Measurements from ENCODE around the gene CD163L1. TPM values are rescaled to one million over a fixed set of nuclear protein-coding genes. Genes with fewer than 3 reads are reported as not detected.
"Not testable (repeated sequence)": the region's sequence is repeated elsewhere in the genome, so short reads cannot be mapped to it uniquely, and the experiment has no call there.

The CD163L1 gene
- total and polyA plus RNA-seq, 7 donors: 0.54 to 49.0 (median 3.6) TPM

- intact Hi-C loops (cut with DNase I): no loop called here
- peak overlapping the region in 3 of 4 donors; percentile 12 to 38 (median 35) for H3K4me3 ChIP-seq
- DNase-seq: no peak
- 19 to 21% methylated on average over 84 of the region's 84 CpGs for WGBS, 2 donors
- no peaks in the 10 kb centered on the region for H3K36me3 ChIP-seq
- no peak for TF ChIP-seq CTCF (IDR thresholded peaks at IDR 0.05)
- TF ChIP-seq POLR2A (IDR thresholded peaks at IDR 0.05): no peak
- TF ChIP-seq POLR2AphosphoS5 (IDR thresholded peaks at IDR 0.05): no peak
- no peak for TF ChIP-seq EP300 (IDR thresholded peaks at IDR 0.05)
- no peak overlapping the region for H3K27ac ChIP-seq
- H3K9me3 ChIP-seq: no peaks in the 10 kb centered on the region
- peaks cover 8 to 14% (median 10%) of the 10 kb centered on the region in 3 donors for H3K27me3 ChIP-seq
- H3K4me1 ChIP-seq: no peaks in the 10 kb centered on the region
Observed at GRCh38 chr12:7439579-7440505, 4.1 kb downstream of the CD163L1 start.

DNA sequence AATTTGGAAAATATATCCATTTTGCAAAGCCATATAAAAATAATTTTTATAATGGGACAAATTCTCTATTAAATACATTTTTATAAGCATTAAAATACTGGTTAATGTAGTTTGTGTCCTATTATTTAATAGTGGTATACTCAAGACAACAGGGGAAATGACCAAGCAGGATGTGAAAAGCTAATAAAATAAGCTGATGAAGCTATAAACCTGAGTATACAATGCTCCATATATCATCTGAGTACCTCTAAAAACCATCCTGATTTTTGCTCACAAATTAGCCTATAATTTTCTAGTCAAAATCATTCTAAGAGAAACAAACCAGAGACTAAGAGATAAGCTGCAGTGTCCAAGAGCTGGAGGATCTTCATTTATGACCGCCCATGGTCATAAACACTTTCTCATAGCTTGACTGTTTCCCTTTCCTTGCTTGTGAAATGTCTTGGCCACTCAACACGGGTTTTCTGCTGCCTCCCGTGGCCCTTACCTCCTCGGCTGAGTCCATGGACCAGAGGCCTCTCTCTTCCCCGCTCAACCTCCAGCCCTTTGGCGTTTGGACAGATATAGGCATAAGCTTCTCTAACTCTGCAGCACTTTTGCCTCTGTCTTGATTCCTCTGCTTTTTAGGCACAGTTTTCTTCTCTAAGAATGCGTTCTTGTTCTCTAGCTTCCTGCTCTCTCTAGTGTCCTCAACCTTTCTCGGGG, 5.5 kb downstream of the CD163L1 start:
- H3K27ac ChIP-seq; DNase-seq; H3K4me3 ChIP-seq; intact Hi-C loops (cut with DNase I); H3K4me1 ChIP-seq; H3K9me3 ChIP-seq; H3K36me3 ChIP-seq: not testable (repeated sequence)
- peaks cover 8 to 14% (median 10%) of the 10 kb centered on the region in 3 donors for H3K27me3 ChIP-seq
- 66 to 79% methylated on average over 8 of the region's 8 CpGs for WGBS, 2 donors

- WGBS, 2 donors: 70 to 85% methylated on average over 3 of the region's 3 CpGs
- H3K9me3 ChIP-seq; intact Hi-C loops (cut with DNase I); DNase-seq; H3K4me3 ChIP-seq; H3K27ac ChIP-seq; H3K4me1 ChIP-seq; H3K36me3 ChIP-seq: not testable (repeated sequence)
- H3K27me3 ChIP-seq: peaks cover 8 to 14% (median 10%) of the 10 kb centered on the region in 3 donors
Observed at GRCh38 chr12:7437494-7437893, 6.5 kb downstream of the CD163L1 start.

DNA sequence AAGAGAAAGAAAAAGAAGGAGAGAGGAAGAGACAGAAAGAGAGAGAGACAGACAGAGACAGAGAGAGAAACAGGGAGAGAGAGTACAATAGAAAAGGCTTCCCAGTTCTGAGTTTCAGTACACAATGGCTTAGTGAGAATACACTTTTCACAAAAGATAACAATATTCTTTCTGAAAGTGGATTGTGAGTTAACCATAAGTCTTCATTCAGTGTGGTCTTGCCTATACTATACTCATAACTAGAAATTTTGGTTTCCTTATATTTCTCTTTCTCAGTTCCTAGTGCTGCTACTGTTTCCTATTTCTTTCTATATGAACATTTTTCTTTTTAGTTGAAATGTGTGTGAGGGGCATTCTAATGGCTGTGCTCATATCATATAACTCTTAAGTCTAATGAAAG, 9.3 kb downstream of the CD163L1 start:
- intact Hi-C loops (cut with DNase I): no loop called here
- Histone ChIP-seq H3K9me3 (no peaks in the 10 kb centered on the region), H3K27ac (no peak overlapping the region), H3K36me3 (no peaks in the 10 kb centered on the region), H3K4me1 (no peaks in the 10 kb centered on the region), H3K4me3 (no peak overlapping the region), H3K27me3 (peaks cover 1 to 5% (median 2%) of the 10 kb centered on the region in 3 donors)
- TF ChIP-seq POLR2AphosphoS5 (IDR thresholded peaks at IDR 0.05) (no peak), POLR2A (IDR thresholded peaks at IDR 0.05) (no peak), EP300 (IDR thresholded peaks at IDR 0.05) (no peak), CTCF (IDR thresholded peaks at IDR 0.05) (no peak)
- no peak for DNase-seq

- WGBS, 2 donors: 71 to 86% methylated on average over 6 of the region's 6 CpGs
- Histone ChIP-seq H3K27ac (no peak overlapping the region), H3K4me1 (no peaks in the 10 kb centered on the region), H3K4me3 (no peak overlapping the region), H3K9me3 (no peaks in the 10 kb centered on the region), H3K36me3 (no peaks in the 10 kb centered on the region), H3K27me3 (no peaks in the 10 kb centered on the region)
- intact Hi-C loops (cut with DNase I): no loop called here
- no peak for DNase-seq
- TF ChIP-seq POLR2A (IDR thresholded peaks at IDR 0.05): no peak
- no peak for TF ChIP-seq CTCF (IDR thresholded peaks at IDR 0.05)
- no peak for TF ChIP-seq POLR2AphosphoS5 (IDR thresholded peaks at IDR 0.05)
- TF ChIP-seq EP300 (IDR thresholded peaks at IDR 0.05): no peak
Observed at GRCh38 chr12:7433276-7433822, 10.6 kb downstream of the CD163L1 start.
